ENCODE data around the gene CPNE6.

The CPNE6 gene

GRCh38 chr14:24126939-24127338 lies 55.6 kb downstream of the CPNE6 start:
- no peak overlapping the region for H3K4me3 Mint-ChIP-seq
- H3K27ac Mint-ChIP-seq = no peak overlapping the region
- no peaks in the 10 kb centered on the region for H3K9me3 Mint-ChIP-seq
- H3K4me1 Mint-ChIP-seq = peaks cover 13% of the 10 kb centered on the region
- H3K27me3 Mint-ChIP-seq = no peaks in the 10 kb centered on the region
- ATAC-seq (no peak), DNase-seq (no peak)
- peaks cover 11% of the 10 kb centered on the region for H3K36me3 Mint-ChIP-seq (ENCODE audit: low read depth)

GRCh38 chr14:24127673-24128072 lies 56.3 kb downstream of the CPNE6 start:
- no peak for ATAC-seq
- Mint-ChIP-seq H3K4me1 (peaks cover 19% of the 10 kb centered on the region), H3K27ac (no peak overlapping the region), H3K27me3 (no peaks in the 10 kb centered on the region), H3K36me3 (ENCODE audit: low read depth) (peaks cover 8% of the 10 kb centered on the region), H3K4me3 (no peak overlapping the region), H3K9me3 (no peaks in the 10 kb centered on the region)
- no peak for DNase-seq

All from activated naive CD8-positive, alpha-beta T cell treated with anti-CD3 and anti-CD28 coated beads, Interleukin-2, amount 50 U/mL, for 24 hours (primary cell).